Activated naive CD8-positive, alpha-beta T cell treated with anti-CD3 and anti-CD28 coated beads, Interleukin-2, amount 50 U/mL, for 16 hours (primary cell): ENCODE data around the gene ZDHHC8.

Experiments used
- DNase-seq: peaks from one replicate; pipeline ENCODE4 v3.0.0-alpha.2; 2020; ENCODE audit warnings: low read depth, low spot score

ZDHHC8 gene

DNA sequence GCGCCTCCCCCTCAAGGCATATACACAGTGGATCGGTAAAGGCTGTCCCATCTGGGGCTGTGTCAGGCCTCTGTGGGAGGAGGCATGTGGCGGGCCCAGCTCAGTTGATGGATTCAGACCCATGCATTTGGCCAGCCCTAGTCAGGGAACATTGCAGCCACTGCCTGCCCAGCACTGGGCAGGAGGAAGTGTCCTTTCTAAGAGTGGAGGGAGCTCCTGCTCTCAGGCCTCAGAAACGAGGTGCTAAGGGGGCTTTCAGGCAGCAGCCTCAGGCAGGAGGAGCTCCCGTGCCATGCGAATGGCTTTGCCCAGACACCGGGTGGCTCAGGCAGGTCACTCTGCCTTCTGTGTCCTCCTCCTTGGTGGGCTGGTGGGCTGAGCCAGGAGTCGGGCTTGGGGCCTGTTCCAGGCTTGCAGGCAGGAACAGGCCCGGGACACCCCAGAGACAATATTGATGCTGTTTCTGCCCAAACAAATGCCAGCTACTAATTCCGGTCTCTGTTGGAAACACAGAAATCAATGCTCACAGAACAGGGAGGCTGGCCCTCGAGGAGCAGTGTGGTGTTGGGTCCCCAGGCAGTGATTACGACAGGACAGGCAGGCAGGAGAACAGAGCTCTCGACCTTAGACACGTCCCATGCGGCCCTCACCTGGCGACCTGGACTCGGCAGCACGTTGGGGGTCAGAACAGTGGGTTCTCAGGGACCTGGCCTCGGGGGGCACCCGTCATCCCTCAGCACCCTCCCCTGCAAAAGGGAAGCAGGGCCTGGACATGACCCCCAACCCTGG is 61.6 kb downstream of the ZDHHC8 start:
- no peak for DNase-seq

DNA sequence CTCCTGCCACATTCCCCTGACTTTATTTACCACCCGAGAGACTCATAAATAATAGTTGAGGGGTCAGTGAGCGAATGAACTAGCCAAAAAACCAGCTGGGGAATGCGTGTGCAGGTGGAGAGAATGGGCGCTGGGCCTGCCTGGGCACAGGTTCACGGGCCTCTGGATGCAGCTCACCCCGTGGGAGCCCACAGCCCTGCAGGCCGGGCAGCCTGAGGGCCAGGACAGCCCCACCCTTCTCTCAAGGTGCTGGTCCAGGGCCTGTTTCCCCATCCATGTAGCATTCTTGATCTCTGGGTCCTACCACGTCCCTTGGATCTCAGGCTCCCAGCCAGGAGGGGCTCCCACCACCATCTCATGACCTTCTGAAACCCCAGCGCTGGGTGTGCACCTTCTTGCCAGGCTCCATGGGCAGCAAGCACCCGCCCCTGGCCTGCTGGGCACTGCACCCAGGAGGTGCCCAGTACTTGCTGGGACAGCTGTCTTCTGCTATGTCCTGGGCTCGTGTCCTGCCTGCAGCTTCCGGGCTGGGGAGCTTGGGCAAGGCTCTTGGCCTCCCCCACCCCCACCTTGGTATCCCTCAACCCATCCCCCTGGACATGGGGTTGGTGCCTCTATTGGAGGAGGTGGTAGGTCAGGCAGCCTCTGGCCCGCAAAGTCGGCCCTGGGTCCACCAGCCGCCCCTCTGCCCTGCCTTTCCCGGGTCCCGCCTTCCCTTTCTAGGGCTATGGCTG is 62.3 kb downstream of the ZDHHC8 start:
- no peak for DNase-seq

DNA sequence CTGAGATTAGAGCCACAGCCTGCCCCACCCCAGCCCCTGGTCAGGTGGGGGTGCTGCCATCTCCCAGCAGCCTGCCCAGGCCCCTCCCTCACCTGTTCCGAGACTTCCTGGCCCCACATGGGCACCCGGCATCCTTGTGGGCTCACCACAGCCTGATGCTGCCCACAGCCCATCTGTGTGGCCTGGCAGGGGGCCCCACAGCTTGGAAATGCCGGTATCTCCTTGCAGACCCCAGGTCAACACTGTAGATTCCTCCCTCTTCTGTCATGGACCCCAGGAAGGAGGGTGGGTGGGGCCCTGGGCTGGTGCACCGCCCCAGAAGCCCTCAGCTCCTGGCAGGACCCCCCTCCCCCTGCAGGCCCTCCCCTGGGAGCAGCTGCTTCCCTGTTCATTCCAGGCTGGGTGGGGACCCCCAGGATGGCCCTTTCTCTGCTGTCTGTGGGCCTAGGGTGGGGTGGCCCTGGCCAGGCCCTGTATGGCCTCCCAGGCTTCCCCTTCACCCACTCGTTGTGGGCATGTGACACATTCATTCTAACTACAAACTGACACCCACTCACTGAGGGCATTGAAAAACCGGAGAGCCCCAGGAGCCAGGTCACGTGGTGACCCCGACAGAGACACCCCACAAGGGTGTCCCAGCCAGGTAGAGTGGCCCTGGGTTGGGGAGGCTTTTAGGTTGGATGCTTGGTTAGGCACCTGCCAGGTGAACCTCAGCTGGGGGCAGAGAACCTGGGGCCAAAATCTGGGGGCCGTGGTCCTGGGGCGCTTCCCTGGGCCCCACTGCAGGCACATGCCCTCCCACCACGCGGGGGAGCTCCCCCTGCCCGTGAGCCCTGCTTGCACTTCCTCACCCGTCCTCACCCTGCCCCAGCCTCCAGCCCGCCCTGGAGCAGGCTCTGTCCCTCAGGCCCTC is 63.3 kb downstream of the ZDHHC8 start:
- DNase-seq = no peak

DNA sequence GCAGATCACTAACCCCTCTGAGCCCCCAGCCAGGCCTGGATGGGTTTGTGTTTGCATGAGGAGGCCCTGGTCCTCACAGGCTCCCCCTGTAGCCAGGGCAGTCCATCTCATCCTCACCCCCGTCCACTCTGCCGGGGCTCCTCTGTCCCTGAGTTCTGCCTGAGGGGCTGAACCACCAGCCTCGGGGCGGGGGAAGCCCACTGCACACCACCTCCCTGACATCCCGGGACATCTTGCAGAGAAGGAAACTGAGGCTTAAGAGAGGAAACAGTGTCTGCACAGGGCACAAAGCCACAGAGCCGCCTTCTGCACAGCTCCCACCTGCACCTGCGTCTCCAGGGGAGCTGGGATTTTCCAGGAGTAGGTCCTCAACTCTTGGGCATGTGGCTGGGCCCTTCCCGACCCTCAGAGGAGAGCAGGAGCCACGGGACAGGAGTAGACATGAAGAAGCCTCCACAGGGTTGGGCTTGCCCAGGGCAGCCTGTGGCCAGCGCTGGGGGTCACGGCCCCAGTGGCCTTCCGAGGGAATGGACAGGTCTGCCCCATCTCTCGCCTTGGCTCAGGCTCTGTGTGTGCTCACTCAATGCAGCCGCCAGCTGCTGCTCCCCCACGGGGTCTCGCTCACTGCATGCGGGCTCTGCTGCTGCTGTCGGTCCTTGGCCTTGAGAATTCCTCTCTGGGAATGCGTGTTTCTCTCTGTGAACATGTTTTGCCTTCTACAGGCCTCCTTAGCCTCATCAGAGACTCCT is 64.7 kb downstream of the ZDHHC8 start:
- no peak for DNase-seq
